Activated gamma-delta T cell treated with Interleukin-2 at 50 U/mL for 16 hours (primary cell): ENCODE measurements around the gene CKLF.
A peak's percentile ranks its signal among the peaks of the same experiment; 100 is the strongest.
"Not testable (repeated sequence)": the region's sequence is repeated elsewhere in the genome, so short reads cannot be mapped to it uniquely, and the experiment has no call there.

Experiments used
- DNase-seq: peaks from one replicate; pipeline ENCODE4 v3.0.0-alpha.2; 2020

CKLF gene, protein sequence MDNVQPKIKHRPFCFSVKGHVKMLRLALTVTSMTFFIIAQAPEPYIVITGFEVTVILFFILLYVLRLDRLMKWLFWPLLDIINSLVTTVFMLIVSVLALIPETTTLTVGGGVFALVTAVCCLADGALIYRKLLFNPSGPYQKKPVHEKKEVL

DNA sequence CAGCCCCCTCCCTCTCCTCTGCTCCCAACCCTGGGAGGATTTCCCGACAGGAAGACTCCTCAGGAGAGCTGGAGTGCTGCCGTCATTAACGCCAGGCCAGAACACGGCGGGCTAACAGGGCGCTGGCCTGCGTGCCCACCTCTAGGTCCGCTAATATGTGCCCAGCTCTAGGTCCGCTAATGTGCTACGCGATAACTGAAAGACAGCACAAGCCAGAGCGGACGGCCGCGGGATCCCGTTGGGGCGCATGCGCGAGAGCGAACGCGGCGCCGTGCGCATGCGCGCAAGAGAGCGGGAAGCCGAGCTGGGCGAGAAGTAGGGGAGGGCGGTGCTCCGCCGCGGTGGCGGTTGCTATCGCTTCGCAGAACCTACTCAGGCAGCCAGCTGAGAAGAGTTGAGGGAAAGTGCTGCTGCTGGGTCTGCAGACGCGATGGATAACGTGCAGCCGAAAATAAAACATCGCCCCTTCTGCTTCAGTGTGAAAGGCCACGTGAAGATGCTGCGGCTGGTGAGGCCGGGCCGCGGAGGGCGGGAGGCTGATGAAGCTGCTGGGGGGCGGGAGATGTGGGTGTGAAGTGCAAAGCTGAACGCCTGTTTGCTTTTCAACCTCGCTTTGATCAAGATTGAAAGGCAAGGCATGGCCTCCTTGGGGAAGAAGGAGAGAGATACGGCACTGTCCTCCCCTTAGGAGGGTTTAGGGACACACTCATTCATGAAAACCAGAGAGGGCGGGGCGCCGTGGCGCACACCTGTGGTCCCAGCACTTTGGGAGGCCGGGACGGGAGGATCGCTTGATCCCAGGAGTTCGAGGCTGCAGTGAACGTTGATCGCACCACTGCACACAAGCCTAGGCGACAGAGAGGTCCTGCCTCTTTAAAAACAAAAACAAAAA is at the start of gene CKLF:
Gene CKLF (plus strand): TSS at position 291 of the 892 bp plus-strand sequence. CDS start 140 bp downstream, at position 431.
- DNase-seq: peak; percentile 87

- DNase-seq: no peak
Measured at GRCh38 chr16:66503030-66503429, 49.3 kb upstream of the CKLF start.

DNA sequence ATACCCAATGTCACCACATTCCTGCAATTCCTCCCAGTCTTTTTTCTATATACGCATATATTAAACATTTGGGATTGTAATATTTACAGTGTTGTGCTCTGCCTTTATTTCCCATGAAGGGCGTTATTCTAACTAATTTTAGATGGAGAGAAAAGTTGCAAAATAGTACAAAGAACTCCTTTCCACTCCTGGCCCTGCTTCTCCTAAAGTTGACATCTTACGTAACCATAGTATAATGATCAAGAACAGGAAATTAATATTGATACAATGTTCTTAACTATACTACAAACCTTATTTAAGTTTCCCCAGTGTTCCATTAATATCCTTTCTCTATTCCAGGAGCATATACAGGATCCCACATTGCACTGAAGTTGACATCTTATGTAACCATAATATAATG is 48.8 kb upstream of the CKLF start:
- DNase-seq: no peak

- no peak for DNase-seq
Measured at GRCh38 chr16:66507731-66508239, 44.6 kb upstream of the CKLF start.

- no peak for DNase-seq
Measured at GRCh38 chr16:66508248-66508913, 44.0 kb upstream of the CKLF start.

GRCh38 chr16:66508914-66509496 is 43.4 kb upstream of the CKLF start:
- DNase-seq: no peak

DNA sequence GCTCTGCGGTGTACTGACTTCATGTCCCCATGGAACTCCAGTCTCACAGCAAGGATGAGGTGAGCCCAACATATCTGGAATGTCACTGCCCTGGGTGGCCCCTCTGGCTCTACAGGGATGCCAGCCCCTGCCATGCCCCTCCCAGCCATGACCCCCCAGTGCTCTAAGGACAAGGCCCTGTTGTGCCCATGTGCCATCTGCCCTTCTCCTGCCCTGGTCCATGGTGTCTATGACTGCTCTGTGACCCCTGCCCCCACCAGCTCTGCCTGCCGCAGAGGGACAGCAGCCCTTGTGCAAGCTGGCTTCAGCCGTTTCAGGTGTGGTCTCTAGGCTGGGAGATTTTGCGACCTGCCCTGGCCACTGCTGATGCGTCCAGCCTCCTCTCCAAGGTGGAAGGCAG is 42.8 kb upstream of the CKLF start:
- no peak for DNase-seq

- no peak for DNase-seq
Measured at GRCh38 chr16:66510298-66510697, 42.1 kb upstream of the CKLF start.

DNA sequence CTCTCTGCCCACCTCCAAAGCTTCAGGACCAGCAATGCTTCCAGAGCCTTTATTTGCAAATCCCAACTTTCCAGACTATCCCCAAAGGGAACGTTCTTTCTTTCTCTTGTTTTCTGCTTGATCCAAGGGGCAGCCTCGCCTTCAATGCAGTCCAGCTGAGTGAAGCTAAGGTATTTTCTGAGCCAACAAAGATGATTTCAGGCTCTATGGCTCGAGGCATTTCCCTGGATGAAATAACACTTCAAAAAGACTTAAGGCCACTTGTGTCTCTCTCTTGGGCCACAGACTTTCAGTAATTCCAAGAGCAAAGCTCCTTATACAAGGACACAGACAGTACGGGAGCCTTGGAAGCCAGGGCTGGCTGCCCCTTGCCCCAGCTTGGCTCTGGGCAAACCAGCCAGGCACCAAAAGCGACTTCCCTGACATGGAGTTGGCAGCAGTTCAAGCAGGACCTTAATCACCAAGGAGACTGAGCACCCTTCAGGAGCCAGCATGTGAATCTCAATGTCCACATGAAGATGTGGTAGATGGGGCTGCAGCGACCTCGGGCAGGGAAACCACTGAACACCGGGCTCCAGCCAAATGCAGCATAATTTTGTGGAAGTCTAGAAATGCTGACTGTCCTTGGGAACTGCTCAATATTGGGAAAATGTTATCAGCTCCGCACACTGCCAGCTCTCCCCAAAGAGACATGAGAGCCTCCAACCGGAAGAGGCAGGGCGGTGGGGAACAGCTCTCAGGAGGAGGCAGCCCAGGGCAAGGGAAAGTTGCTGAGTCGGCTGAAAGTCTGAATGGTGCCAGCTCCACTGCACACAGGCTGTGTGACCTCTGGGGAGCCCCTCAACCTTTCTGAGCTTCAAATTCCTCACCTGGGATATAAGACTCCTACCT is 41.4 kb upstream of the CKLF start:
- no peak for DNase-seq

DNA sequence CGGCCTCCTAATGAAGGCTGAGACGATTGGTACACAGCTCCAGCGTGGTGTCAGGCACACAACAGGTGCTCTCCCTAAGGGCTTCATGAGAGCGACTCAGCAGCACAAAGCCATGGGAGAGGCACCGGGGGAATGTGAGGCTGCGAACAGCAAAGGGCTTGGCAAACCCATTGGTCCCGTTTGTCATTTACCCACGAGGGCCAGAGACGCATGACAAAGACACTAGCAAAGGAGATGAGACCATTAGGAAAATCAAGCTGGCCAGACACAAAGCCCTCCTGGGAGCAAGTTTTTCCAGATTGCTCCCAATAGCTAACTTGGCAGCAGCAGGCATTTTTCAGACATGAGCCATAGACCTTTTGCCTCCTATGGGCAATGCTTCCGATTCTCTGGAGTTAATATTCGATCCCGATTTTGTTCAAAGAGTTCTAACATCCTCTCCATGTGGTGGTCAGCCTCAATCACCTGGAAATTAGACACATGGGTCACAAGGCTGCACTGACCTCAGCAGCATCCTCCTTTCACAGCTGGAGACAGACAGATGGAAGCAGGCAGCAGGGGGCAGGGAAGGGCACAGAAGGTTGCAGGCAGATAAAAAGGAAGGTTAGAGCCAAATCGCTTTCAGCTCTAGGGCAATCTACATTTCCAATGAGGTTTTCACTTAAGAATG is 40.6 kb upstream of the CKLF start:
- DNase-seq: no peak

GRCh38 chr16:66512272-66513110 is 39.9 kb upstream of the CKLF start:
- no peak for DNase-seq

- no peak for DNase-seq
Measured at GRCh38 chr16:66513111-66513723, 39.2 kb upstream of the CKLF start.

- DNase-seq: not testable (repeated sequence)
Measured at GRCh38 chr16:66514391-66514790, 38.0 kb upstream of the CKLF start.

GRCh38 chr16:66514980-66515595 is 37.3 kb upstream of the CKLF start:
- DNase-seq: not testable (repeated sequence)

DNA sequence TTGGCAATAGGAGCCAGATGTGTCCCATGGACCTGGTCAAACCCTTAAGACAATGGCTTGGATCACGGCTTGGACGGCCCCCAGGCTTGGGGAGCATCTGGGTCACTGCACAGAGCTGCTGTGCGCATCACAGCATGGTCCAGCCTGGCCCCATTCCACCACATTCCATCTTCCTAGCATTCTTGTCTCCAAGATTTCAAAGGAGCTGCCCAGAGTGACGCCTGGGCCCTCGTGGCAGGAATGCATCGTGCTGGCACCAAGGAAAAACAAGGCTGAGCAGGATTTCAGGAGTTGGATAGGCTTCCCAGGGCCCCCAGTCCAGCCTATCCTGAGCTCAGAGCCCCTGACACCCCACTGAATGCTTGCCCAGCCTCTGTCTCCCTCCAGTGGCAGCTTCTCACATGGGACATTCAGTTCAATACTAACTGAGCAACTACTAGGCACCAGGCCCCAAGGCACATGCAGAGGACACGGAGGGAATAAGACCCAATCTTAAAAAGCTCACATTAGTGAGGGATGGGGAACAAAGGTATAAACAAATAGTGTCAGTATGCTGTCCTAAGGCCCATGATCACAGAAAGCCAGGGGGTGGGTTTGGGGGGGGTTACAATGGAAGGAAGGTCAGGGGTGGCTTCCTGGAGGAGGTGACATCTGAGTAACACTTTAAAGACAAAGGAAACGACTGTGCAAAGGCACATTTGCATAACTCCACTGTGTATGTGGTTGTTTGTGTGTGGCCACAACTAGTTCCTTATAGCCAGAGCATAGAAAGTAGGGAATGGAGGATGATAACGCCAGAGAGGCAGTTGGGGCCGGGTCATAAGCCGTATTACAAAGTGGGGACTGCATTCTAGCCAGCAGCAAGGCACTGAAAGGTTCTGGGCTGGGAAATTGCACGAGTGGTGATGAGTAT is 36.5 kb upstream of the CKLF start:
- no peak for DNase-seq

GRCh38 chr16:66516509-66516807 is 35.9 kb upstream of the CKLF start:
- no peak for DNase-seq

DNA sequence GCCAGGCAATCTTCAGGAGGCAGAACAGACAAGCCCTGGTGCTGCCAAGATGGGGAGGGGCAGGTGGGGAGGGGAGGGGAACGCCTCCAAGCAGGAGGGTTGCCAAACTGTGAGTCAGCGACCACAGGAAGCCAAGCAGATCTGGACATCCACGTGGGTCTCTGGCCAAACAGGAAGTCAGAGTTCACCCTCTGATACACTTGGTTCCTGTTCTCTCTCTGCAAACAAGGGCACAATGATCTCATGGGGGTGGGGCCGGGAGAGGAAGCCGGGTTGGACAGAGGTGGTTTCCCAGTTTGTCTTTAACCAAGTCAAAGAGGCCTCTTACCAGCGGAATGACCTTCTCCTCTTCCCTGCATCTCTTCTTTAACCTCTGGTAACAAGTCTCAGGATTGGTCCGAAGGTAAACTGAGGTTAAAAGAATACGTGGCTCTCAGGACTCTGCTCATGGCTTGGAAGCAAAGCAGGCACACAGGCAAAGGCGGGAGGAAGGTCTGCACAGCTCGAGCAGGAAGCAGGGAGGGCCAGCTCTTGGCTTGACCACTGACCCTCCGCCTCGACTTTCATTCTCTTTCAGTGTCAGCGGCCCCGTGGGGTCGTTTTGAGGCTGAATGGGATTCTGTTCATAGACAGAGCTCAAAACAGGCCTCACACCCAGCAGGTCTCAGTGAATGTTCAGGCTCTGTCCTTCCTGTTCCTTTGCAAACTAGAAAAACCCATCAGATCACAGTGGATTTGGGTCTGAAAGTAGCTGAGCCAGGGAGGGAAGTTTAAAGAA is 35.4 kb upstream of the CKLF start:
- DNase-seq: peak; percentile 81
